ENCODE measurements around the gene ADGRL2.

ADGRL2 gene

DNA sequence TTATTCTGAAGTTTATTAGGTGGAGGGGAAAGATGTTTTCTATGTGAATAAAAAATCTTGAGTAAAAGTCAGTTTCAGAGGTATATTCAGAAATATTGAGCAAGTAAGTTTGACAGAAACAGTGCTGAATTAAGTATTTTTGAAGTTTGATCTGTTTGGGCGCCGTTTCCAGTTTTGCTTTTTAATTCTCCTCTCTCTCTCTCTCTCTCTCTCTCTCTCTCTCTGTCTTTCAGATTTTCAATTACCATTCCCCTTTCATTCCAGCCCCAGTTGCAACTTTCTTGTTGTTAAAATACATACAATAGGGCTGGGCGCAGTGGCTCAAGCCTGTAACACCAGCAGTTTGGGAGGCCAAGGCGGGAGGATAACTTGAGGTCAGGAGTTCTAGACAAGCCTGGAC lies 24.0 kb downstream of the ADGRL2 start:
- no peaks in the 10 kb centered on the region for H3K9me3 ChIP-seq
- H3K4me3 ChIP-seq (ENCODE audit: low read depth, low read length): no peak overlapping the region
- no peak for DNase-seq
- no peaks in the 10 kb centered on the region for H3K4me1 ChIP-seq
- TF ChIP-seq, protein P1, sequence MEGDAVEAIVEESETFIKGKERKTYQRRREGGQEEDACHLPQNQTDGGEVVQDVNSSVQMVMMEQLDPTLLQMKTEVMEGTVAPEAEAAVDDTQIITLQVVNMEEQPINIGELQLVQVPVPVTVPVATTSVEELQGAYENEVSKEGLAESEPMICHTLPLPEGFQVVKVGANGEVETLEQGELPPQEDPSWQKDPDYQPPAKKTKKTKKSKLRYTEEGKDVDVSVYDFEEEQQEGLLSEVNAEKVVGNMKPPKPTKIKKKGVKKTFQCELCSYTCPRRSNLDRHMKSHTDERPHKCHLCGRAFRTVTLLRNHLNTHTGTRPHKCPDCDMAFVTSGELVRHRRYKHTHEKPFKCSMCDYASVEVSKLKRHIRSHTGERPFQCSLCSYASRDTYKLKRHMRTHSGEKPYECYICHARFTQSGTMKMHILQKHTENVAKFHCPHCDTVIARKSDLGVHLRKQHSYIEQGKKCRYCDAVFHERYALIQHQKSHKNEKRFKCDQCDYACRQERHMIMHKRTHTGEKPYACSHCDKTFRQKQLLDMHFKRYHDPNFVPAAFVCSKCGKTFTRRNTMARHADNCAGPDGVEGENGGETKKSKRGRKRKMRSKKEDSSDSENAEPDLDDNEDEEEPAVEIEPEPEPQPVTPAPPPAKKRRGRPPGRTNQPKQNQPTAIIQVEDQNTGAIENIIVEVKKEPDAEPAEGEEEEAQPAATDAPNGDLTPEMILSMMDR (IDR thresholded peaks at IDR 0.05; ENCODE audit: low read depth, low read length): no peak
- H3K27me3 ChIP-seq: no peaks in the 10 kb centered on the region
- no peaks in the 10 kb centered on the region for H3K36me3 ChIP-seq

DNA sequence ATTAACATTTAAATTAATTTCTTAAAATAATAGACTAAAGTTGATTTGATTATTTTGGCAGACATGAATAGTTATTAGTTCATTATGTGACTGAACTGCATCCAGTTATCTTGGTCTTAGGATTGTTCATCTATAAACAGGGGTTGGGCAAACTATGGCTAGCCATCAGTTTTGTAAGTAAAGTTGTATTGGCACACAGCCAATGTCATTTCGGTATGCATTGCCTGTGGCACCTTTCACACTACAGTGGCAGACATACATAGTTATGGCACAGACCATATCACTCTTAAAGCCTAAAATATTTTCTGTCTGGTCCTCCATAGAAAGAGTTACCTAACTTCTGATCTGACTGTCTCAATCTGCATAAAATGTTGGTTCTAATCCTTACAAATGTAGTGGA lies 27.2 kb downstream of the ADGRL2 start:
- no peaks in the 10 kb centered on the region for H3K4me1 ChIP-seq
- H3K4me3 ChIP-seq (ENCODE audit: low read depth, low read length): no peak overlapping the region
- TF ChIP-seq, protein P1 (IDR thresholded peaks at IDR 0.05; ENCODE audit: low read depth, low read length): no peak
- no peaks in the 10 kb centered on the region for H3K36me3 ChIP-seq
- no peaks in the 10 kb centered on the region for H3K27me3 ChIP-seq
- no peaks in the 10 kb centered on the region for H3K9me3 ChIP-seq
- peak; percentile 13 for DNase-seq

DNA sequence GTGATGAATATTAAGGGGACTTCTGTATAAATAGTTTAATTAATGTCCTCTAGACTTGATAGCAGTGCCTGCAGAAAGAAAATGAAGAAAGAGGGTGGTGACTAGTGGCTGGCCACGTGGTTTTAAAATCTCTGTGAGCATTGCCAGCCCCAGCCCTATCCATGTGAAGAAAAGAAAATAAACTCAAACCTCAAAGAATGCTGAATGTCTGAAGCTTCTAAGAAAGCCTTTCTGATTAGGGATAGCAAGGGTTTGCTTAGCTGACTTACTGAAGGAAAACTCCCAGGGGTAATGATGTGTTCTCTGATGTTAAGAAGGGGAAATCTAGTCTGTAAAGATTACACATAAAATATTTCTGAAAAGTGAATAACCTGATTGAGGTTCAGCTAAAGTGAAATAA lies 31.8 kb downstream of the ADGRL2 start:
- TF ChIP-seq, protein P1 (IDR thresholded peaks at IDR 0.05; ENCODE audit: low read depth, low read length): no peak
- H3K36me3 ChIP-seq: no peaks in the 10 kb centered on the region
- peaks cover 5% of the 10 kb centered on the region; the same call in 1 of the 2 replicates for H3K4me1 ChIP-seq
- no peaks in the 10 kb centered on the region for H3K9me3 ChIP-seq
- no peak for DNase-seq
- H3K4me3 ChIP-seq (ENCODE audit: low read depth, low read length): no peak overlapping the region
- no peaks in the 10 kb centered on the region for H3K27me3 ChIP-seq

- TF ChIP-seq, protein P1 (IDR thresholded peaks at IDR 0.05; ENCODE audit: low read depth, low read length): no peak
- no peaks in the 10 kb centered on the region for H3K27me3 ChIP-seq
- DNase-seq: no peak
- H3K4me1 ChIP-seq: peaks cover 5% of the 10 kb centered on the region; the same call in 1 of the 2 replicates
- H3K36me3 ChIP-seq: no peaks in the 10 kb centered on the region
- H3K4me3 ChIP-seq (ENCODE audit: low read depth, low read length): no peak overlapping the region
- no peaks in the 10 kb centered on the region for H3K9me3 ChIP-seq
Observed at GRCh38 chr1:81833722-81834121, 33.0 kb downstream of the ADGRL2 start.

- H3K27me3 ChIP-seq: no peaks in the 10 kb centered on the region
- DNase-seq: no peak
- no peaks in the 10 kb centered on the region for H3K36me3 ChIP-seq
- TF ChIP-seq, protein P1 (IDR thresholded peaks at IDR 0.05; ENCODE audit: low read depth, low read length): no peak
- peaks cover 5% of the 10 kb centered on the region; the same call in 1 of the 2 replicates for H3K4me1 ChIP-seq
- no peak overlapping the region for H3K4me3 ChIP-seq (ENCODE audit: low read depth, low read length)
- no peaks in the 10 kb centered on the region for H3K9me3 ChIP-seq
Observed at GRCh38 chr1:81834268-81834667, 33.5 kb downstream of the ADGRL2 start.

DNA sequence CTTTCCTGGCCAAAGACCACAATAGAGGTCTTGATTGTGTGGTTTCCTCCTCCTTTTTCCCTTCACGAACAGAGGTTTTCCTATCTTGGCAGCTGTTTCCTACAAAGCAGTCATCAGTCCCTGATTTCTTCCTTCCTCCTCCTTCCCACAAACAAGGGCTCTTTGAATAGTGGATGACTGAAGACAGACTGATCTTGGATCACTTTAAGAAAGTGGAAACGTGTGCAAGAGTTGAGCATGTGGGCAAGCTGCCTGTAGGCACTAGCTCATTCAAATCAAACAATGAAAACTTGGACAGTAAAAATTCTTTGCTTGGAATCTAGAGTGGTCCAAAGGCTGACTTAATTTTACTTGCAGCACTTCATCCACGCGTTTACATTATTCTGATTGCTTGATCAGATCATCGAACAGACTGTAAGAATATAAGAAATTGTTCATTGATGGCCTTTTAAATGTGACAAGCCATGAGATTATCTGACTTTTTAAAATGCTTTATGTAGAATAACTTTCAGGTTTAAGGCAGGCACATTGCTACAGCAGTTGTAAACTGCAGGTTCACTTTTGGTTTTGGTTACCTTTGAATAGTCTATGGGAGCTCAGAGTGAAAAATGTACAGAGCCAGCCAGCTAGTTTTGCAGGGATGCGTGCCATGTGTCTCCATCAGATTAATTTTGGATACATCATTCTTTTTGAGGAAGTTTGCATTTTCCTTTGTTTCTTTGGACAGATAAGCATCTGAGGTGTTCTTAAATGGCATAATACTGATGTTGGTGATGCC lies 34.4 kb downstream of the ADGRL2 start:
- H3K27me3 ChIP-seq: no peaks in the 10 kb centered on the region
- peaks cover 5% of the 10 kb centered on the region; the same call in 1 of the 2 replicates for H3K4me1 ChIP-seq
- TF ChIP-seq, protein P1 (IDR thresholded peaks at IDR 0.05; ENCODE audit: low read depth, low read length): no peak
- H3K36me3 ChIP-seq: no peaks in the 10 kb centered on the region
- H3K4me3 ChIP-seq (ENCODE audit: low read depth, low read length): no peak overlapping the region
- no peaks in the 10 kb centered on the region for H3K9me3 ChIP-seq
- no peak for DNase-seq

All from BE2C (cell line).